Measurements from ENCODE around the gene ENOX1. TPM values are rescaled to one million over a fixed set of nuclear protein-coding genes. Genes with fewer than 3 reads are reported as not detected.

Gene ENOX1
- total and polyA plus RNA-seq, 2 of the 8 experiments (the other 6 are each of a cell fraction or from before 2014, with no cell fraction given), result 0.23 to 0.37 TPM

DNA sequence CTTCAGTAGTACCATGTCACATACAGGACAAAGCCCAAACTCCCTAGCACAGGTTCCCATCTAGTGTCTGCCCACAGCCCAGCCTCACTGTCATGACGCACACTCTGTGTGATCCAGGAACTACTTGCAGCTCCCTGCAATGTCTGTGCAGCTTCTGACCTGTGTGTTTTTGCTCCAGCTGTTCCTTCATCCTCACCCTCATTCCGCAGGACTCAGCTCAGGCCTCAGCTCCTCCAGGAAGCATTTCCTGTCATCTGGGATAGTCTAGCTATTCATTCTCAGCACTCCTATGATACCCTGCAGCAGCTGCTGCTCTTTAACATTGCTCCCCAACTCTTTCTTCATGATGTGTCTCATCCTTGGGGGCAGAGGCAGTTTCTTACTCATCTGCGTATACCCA lies 56.1 kb downstream of the ENOX1 start:
- Histone ChIP-seq H3K79me1 (ENCODE audit: low read depth, low read length) (no peaks in the 10 kb centered on the region), H4K91ac (replicated peaks; ENCODE audit: insufficient read length, low read length) (no peak overlapping the region), H3K18ac (ENCODE audit: extremely low read depth, low read length) (no peak overlapping the region), H2BK5ac (ENCODE audit: low read depth, low read length) (no peak overlapping the region), H3K9ac (replicated peaks in 1 of 4; ENCODE audit: extremely low read depth in 1 of 4, low read depth in 3 of 4, low read length in 3 of 4) (no peak overlapping the region), H3K4me3 (ENCODE audit: extremely low read depth in 1 of 4, insufficient read depth in 2 of 4, low read depth in 3 of 4, low read length in 4 of 4) (no peak overlapping the region), H3K9me3 (ENCODE audit: insufficient read depth in 2 of 2, low read depth in 1 of 2, low read length in 1 of 2) (no peaks in the 10 kb centered on the region), H3K27ac (ENCODE audit: low read depth, low read length) (no peak overlapping the region), H4K5ac (ENCODE audit: insufficient read length, low read depth, low read length) (no peak overlapping the region), H3K4me1 (replicated peaks in 1 of 4; ENCODE audit: control insufficient read depth in 3 of 4, insufficient read depth in 4 of 4, low read length in 3 of 4) (peaks cover 0 to 2% (median 0%) of the 10 kb centered on the region in 4 experiments; a peak in 1 of 7 replicates), H2AK5ac (ENCODE audit: low read depth, low read length) (no peak overlapping the region), H3K14ac (ENCODE audit: insufficient read length) (no peak overlapping the region), H3K4me2 (ENCODE audit: insufficient read depth in 1 of 2, low read depth in 2 of 2, low read length in 2 of 2) (no peak overlapping the region), H2BK12ac (ENCODE audit: low read depth, low read length) (no peak overlapping the region), H2BK15ac (ENCODE audit: low read length) (no peak overlapping the region; the same call in 1 of the 2 replicates), H3K56ac (replicated peaks; ENCODE audit: insufficient read length, low read depth, low read length) (no peak overlapping the region), H2BK120ac (replicated peaks; ENCODE audit: low read depth, low read length) (no peak overlapping the region), H3K23me2 (ENCODE audit: low read depth, low read length) (no peaks in the 10 kb centered on the region), H4K20me1 (replicated peaks in 1 of 2; ENCODE audit: control insufficient read depth in 1 of 2, insufficient read depth in 2 of 2, low read length in 2 of 2) (no peaks in the 10 kb centered on the region), H2BK20ac (ENCODE audit: low read length) (no peak overlapping the region), H3K23ac (ENCODE audit: insufficient read length) (no peak overlapping the region), H3K4ac (replicated peaks; ENCODE audit: insufficient read length, low read depth, low read length) (no peak overlapping the region), H3K36me3 (ENCODE audit: control insufficient read depth in 2 of 4, insufficient read depth in 4 of 4, low read length in 3 of 4) (no peaks in the 10 kb centered on the region), H4K8ac (ENCODE audit: extremely low read depth, insufficient read depth, low read length) (no peak overlapping the region), H3K27me3 (replicated peaks in 1 of 4; ENCODE audit: control insufficient read depth in 3 of 4, extremely low read depth in 1 of 4, insufficient read depth in 3 of 4, low read length in 3 of 4) (no peaks in the 10 kb centered on the region; a peak in 1 of 7 replicates), H2AFZ (ENCODE audit: low read length) (peak overlapping the region; percentile 64), H3K79me2 (ENCODE audit: control insufficient read depth in 1 of 2, insufficient read depth in 2 of 2, low read length in 2 of 2) (no peaks in the 10 kb centered on the region)
- 82% methylated on average over 3 of the region's 3 CpGs; no CpG with 5 or more reads in 1 of the 2 experiments for WGBS, 2 experiments (ENCODE audit: extremely low coverage in 1 of 2, insufficient coverage in 1 of 2, insufficient read length in 1 of 2, insufficient replicate concordance in 2 of 2, low coverage in 1 of 2, low lambda C conversion rate in 2 of 2, missing lambda C conversion rate in 1 of 2)
- DNase-seq (ENCODE audit: low read depth in 1 of 2, low spot score in 2 of 2) (no peak), FAIRE-seq (no peak)
- ChIA-PET POLR2A (ENCODE audit: partially characterized antibody) (no interaction called here), CTCF (ENCODE audit: partially characterized antibody) (interaction anchor here (0.9 kb wide), 1 partner anchor 61 kb away, joined by 4 read pairs; no protein-coding TSS in a partner anchor)
- TF ChIP-seq USF2 (IDR thresholded peaks at IDR 0.05; ENCODE audit: low read length) (no peak), CTBP2 (IDR thresholded peaks at IDR 0.05; ENCODE audit: borderline replicate concordance, insufficient read depth, insufficient read length, low read length) (no peak), HDAC2 (IDR thresholded peaks at IDR 0.05; ENCODE audit: borderline replicate concordance in 1 of 2, low read depth in 2 of 2, low read length in 2 of 2) (no peak), NRF1 (IDR thresholded peaks at IDR 0.05; ENCODE audit: low read depth, low read length) (no peak), TCF12 (IDR thresholded peaks at IDR 0.05; ENCODE audit: low read depth, low read length) (no peak), RBBP5 (IDR thresholded peaks at IDR 0.05; ENCODE audit: borderline replicate concordance, low read depth, low read length) (no peak), SRF (IDR thresholded peaks at IDR 0.05; ENCODE audit: low read depth, low read length) (no peak), ATF3 (IDR thresholded peaks at IDR 0.05; ENCODE audit: insufficient read depth, low read depth, low read length) (no peak), CBX8 (IDR thresholded peaks at IDR 0.05; ENCODE audit: borderline replicate concordance, low read depth, low read length) (no peak)
- TF ChIP-seq, protein P1, sequence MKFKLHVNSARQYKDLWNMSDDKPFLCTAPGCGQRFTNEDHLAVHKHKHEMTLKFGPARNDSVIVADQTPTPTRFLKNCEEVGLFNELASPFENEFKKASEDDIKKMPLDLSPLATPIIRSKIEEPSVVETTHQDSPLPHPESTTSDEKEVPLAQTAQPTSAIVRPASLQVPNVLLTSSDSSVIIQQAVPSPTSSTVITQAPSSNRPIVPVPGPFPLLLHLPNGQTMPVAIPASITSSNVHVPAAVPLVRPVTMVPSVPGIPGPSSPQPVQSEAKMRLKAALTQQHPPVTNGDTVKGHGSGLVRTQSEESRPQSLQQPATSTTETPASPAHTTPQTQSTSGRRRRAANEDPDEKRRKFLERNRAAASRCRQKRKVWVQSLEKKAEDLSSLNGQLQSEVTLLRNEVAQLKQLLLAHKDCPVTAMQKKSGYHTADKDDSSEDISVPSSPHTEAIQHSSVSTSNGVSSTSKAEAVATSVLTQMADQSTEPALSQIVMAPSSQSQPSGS (IDR thresholded peaks at IDR 0.05; ENCODE audit: low read length), result no peak

All from H1 (cell line).